ENCODE data around the gene SIAH2. TPM values are rescaled to one million over a fixed set of nuclear protein-coding genes. Genes with fewer than 3 reads are reported as not detected.

SIAH2 gene
- total and polyA plus RNA-seq, 12 donors, result 22.1 to 216 (median 107) TPM

- Histone ChIP-seq H3K27ac (no peak overlapping the region), H3K4me3 (no peak overlapping the region), H3K27me3 (no peaks in the 10 kb centered on the region), H3K36me3 (replicated peaks in 1 of 2) (no peaks in the 10 kb centered on the region), H3K9me3 (replicated peaks in 1 of 3) (no peaks in the 10 kb centered on the region), H3K4me1 (replicated peaks in 1 of 2) (peaks cover 14 to 32% of the 10 kb centered on the region in 2 donors)
- no peak for DNase-seq
- no peak for TF ChIP-seq POLR2A (IDR thresholded peaks at IDR 0.05)
- TF ChIP-seq CTCF (IDR thresholded peaks at IDR 0.05), result no peak
- intact Hi-C loops (cut with DNase I), result loop anchor here in 1 of 2 donors (5.0 kb wide), 1 partner anchor 44 kb away; no protein-coding TSS in a partner anchor
- 85 to 96% (median 93%) methylated on average over 3 of the region's 3 CpGs for WGBS, 4 donors
Measured at GRCh38 chr3:150766742-150767141, 3.8 kb upstream of the SIAH2 start.

- TF ChIP-seq CTCF (IDR thresholded peaks at IDR 0.05) (no peak), POLR2A (IDR thresholded peaks at IDR 0.05) (no peak)
- H3K4me1 ChIP-seq (replicated peaks in 1 of 2), result peaks cover 13 to 28% of the 10 kb centered on the region in 2 donors
- DNase-seq, result no peak
- intact Hi-C loops (cut with DNase I), result loop anchor here in 1 of 2 donors (5.0 kb wide), 1 partner anchor 44 kb away; no protein-coding TSS in a partner anchor
- no peaks in the 10 kb centered on the region for H3K36me3 ChIP-seq (replicated peaks in 1 of 2)
- H3K9me3 ChIP-seq (replicated peaks in 1 of 3), result no peaks in the 10 kb centered on the region
- H3K4me3 ChIP-seq, result no peak overlapping the region
- 88 to 92% (median 90%) methylated on average over 8 of the region's 8 CpGs for WGBS, 4 donors
- no peaks in the 10 kb centered on the region for H3K27me3 ChIP-seq
- H3K27ac ChIP-seq, result peak overlapping the region in 1 of 5 donors; percentile 9
Measured at GRCh38 chr3:150765949-150766720, 3.2 kb upstream of the SIAH2 start.

- Histone ChIP-seq H3K27me3 (no peaks in the 10 kb centered on the region), H3K9me3 (replicated peaks in 1 of 3) (no peaks in the 10 kb centered on the region), H3K27ac (peak overlapping the region in 3 of 5 donors; percentile 15 to 99 (median 99)), H3K4me3 (peak overlapping the region in 1 of 4 donors; percentile 73), H3K4me1 (replicated peaks in 1 of 2) (peaks cover 10 to 31% of the 10 kb centered on the region in 2 donors), H3K36me3 (replicated peaks in 1 of 2) (no peaks in the 10 kb centered on the region)
- DNase-seq, result no peak
- WGBS, 4 donors, result 90 to 98% (median 96%) methylated on average over 2 of the region's 2 CpGs
- TF ChIP-seq POLR2A (IDR thresholded peaks at IDR 0.05) (no peak), CTCF (IDR thresholded peaks at IDR 0.05) (no peak)
- intact Hi-C loops (cut with DNase I), result loop anchor here in 1 of 2 donors (5.0 kb wide), 1 partner anchor 43 kb away; no protein-coding TSS in a partner anchor
Measured at GRCh38 chr3:150764967-150765366, 2.0 kb upstream of the SIAH2 start.

GRCh38 chr3:150764566-150764965 is 1.6 kb upstream of the SIAH2 start:
- 45 to 50% (median 49%) methylated on average over 5 of the region's 5 CpGs for WGBS, 4 donors
- intact Hi-C loops (cut with DNase I), result no loop called here
- peak overlapping the region in 1 of 4 donors; percentile 73 for H3K4me3 ChIP-seq

More at GRCh38 chr3:150764566-150764965, 1.6 kb upstream of the SIAH2 start:
- H3K36me3 ChIP-seq (replicated peaks in 1 of 2), result no peaks in the 10 kb centered on the region
- peak overlapping the region in 3 of 5 donors; percentile 98 to 99 (median 99) for H3K27ac ChIP-seq
- no peaks in the 10 kb centered on the region for H3K9me3 ChIP-seq (replicated peaks in 1 of 3)
- no peak for DNase-seq
- no peak for TF ChIP-seq CTCF (IDR thresholded peaks at IDR 0.05)
- no peak for TF ChIP-seq POLR2A (IDR thresholded peaks at IDR 0.05)
- H3K4me1 ChIP-seq (replicated peaks in 1 of 2), result peaks cover 13 to 34% of the 10 kb centered on the region in 2 donors
- H3K27me3 ChIP-seq, result no peaks in the 10 kb centered on the region

Measured in adrenal gland (tissue), 12 donors.